ENCODE measurements around the gene ADGB.

GRCh38 chr6:146790561-146791091 lies 191.9 kb downstream of the ADGB start:
- TF ChIP-seq RAD21 (IDR thresholded peaks at IDR 0.05; ENCODE audit: low read depth) (no peak), EZH2 (IDR thresholded peaks at IDR 0.05) (no peak), ELF1 (IDR thresholded peaks at IDR 0.05; ENCODE audit: borderline replicate concordance, low read depth) (no peak), REST (IDR thresholded peaks at IDR 0.05; ENCODE audit: low read depth) (no peak), POLR2AphosphoS5 (IDR thresholded peaks at IDR 0.05; ENCODE audit: low read depth, low read length) (no peak)
- TF ChIP-seq, protein P1, sequence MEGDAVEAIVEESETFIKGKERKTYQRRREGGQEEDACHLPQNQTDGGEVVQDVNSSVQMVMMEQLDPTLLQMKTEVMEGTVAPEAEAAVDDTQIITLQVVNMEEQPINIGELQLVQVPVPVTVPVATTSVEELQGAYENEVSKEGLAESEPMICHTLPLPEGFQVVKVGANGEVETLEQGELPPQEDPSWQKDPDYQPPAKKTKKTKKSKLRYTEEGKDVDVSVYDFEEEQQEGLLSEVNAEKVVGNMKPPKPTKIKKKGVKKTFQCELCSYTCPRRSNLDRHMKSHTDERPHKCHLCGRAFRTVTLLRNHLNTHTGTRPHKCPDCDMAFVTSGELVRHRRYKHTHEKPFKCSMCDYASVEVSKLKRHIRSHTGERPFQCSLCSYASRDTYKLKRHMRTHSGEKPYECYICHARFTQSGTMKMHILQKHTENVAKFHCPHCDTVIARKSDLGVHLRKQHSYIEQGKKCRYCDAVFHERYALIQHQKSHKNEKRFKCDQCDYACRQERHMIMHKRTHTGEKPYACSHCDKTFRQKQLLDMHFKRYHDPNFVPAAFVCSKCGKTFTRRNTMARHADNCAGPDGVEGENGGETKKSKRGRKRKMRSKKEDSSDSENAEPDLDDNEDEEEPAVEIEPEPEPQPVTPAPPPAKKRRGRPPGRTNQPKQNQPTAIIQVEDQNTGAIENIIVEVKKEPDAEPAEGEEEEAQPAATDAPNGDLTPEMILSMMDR (IDR thresholded peaks at IDR 0.05 in 2 of 3, conservative IDR thresholded peaks at IDR 0.05 in 1 of 3; ENCODE audit: borderline replicate concordance in 1 of 3, insufficient read depth in 1 of 3, low read depth in 2 of 3, low read length in 2 of 3), result no peak

Data from HCT116 (cell line).